Measurements from ENCODE around the gene PIP5KL1.

DNA sequence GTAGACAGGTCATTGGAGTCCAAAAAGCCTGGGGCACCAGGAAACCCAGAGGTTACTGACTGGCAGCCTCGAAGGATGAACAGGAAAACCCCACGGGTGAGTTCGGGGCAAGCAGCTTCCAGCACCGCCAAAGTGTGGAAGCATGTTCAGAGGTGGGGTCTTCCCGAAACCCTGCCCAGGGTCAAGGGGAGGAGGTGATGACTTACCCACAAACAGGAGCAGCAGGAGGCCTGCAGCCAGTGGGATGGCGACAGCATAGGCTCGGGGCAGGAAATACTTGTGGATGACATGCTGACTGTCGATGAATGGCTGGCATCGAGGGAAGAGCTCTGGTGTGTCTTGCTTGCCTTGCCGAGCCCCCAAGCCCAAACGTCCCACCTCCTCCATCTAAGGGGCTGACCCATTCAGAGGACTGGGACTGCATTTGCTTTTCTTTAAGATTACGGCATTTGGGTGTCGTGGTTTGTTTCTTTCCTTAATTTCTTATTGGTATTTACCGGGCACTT lies 5.8 kb upstream of the PIP5KL1 start:
- TF ChIP-seq, protein P1, sequence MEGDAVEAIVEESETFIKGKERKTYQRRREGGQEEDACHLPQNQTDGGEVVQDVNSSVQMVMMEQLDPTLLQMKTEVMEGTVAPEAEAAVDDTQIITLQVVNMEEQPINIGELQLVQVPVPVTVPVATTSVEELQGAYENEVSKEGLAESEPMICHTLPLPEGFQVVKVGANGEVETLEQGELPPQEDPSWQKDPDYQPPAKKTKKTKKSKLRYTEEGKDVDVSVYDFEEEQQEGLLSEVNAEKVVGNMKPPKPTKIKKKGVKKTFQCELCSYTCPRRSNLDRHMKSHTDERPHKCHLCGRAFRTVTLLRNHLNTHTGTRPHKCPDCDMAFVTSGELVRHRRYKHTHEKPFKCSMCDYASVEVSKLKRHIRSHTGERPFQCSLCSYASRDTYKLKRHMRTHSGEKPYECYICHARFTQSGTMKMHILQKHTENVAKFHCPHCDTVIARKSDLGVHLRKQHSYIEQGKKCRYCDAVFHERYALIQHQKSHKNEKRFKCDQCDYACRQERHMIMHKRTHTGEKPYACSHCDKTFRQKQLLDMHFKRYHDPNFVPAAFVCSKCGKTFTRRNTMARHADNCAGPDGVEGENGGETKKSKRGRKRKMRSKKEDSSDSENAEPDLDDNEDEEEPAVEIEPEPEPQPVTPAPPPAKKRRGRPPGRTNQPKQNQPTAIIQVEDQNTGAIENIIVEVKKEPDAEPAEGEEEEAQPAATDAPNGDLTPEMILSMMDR (IDR thresholded peaks at IDR 0.05) = no peak
- no peak for TF ChIP-seq POLR2AphosphoS5 (IDR thresholded peaks at IDR 0.05)

Data from prostate gland (tissue), 2 donors.